Measurements from ENCODE around the gene SAA1. TPM values are rescaled to one million over a fixed set of nuclear protein-coding genes. Genes with fewer than 3 reads are reported as not detected.

The SAA1 gene
- total RNA-seq, 1 experiment from 2014 or later = 7.9 TPM

DNA sequence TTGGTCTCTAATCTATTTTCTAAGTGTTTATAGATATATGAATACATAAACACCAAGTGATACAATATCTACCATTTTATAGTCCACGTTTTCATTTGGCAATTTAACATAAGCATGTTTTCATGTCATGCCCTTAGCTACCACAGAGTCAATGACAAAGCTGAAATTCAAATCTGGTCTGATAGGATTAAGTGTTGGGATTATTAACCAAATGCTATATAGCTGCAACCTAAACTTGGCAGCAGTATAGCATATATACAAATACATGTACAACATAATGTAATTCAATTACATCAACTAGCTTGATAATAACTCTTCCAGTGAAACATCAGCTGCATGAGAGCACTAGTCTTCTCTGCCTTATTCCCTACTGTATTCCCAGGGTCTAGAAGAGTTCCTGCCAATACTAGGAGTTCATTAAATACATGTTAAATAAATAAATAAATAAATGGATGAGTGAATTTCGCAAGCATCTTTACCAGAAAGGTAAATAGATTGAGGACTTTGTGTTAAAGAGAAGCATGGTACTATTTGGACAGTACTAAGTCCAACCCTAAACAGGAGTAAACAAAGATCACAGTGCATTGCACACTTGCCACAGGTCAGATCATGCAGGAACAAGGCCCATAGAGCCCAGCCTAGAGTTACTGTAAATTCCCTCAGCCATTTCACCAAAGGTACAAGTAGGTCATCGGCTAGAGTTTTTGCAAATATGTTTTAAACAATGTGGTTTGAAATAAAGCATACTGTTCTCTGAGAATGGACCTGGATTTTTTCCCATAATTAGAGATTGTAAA lies 42.3 kb upstream of the SAA1 start:
- intact Hi-C loops (cut with micrococcal nuclease; ENCODE audit: unreplicated experiment) = no loop called here

DNA sequence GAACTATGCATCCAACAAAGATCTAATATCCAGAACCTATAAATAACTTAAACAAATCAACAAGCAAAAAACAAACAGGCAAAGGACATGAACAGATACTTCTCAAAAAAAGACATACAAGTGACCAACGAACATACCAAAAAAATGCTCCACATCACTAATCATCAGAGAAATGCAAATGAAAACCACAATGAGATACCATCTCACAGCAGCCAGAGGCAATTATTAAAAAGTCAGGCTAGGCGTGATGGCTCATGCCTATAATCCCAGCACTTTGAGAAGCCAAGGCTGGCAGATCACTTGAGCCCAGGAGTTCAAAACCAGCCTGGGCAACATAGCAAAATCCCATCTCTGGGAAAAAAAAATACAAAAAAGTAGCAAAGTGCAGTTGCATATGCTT lies 40.2 kb upstream of the SAA1 start:
- CTCF ChIA-PET = no interaction called here

More for the DNA sequence above, 42.3 kb upstream of the SAA1 start:
- TF ChIP-seq, protein P1, sequence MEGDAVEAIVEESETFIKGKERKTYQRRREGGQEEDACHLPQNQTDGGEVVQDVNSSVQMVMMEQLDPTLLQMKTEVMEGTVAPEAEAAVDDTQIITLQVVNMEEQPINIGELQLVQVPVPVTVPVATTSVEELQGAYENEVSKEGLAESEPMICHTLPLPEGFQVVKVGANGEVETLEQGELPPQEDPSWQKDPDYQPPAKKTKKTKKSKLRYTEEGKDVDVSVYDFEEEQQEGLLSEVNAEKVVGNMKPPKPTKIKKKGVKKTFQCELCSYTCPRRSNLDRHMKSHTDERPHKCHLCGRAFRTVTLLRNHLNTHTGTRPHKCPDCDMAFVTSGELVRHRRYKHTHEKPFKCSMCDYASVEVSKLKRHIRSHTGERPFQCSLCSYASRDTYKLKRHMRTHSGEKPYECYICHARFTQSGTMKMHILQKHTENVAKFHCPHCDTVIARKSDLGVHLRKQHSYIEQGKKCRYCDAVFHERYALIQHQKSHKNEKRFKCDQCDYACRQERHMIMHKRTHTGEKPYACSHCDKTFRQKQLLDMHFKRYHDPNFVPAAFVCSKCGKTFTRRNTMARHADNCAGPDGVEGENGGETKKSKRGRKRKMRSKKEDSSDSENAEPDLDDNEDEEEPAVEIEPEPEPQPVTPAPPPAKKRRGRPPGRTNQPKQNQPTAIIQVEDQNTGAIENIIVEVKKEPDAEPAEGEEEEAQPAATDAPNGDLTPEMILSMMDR (IDR thresholded peaks at IDR 0.05) = no peak
- no peak for TF ChIP-seq TCF7L2 (IDR thresholded peaks at IDR 0.05; ENCODE audit: low read depth, low read length)
- no peak for TF ChIP-seq POLR2AphosphoS5 (IDR thresholded peaks at IDR 0.05; ENCODE audit: low read depth, low read length)
- no peak for TF ChIP-seq SIN3A (IDR thresholded peaks at IDR 0.05; ENCODE audit: borderline replicate concordance, insufficient read depth, low read depth, low read length)
- no TSS peak for BruUV-seq (replicated peaks)
- H3K36me3 ChIP-seq (ENCODE audit: control insufficient read depth, insufficient read depth, low read length) = no peaks in the 10 kb centered on the region
- no peak overlapping the region for H3K27ac ChIP-seq (ENCODE audit: low read length)
- ATAC-seq (no peak), DNase-seq (ENCODE audit: low read depth, low spot score) (no peak)
- no peaks in the 10 kb centered on the region for H3K27me3 ChIP-seq (ENCODE audit: control insufficient read depth, insufficient read depth, low read length)
- POLR2A ChIA-PET = no interaction called here
- H3K4me1 ChIP-seq (ENCODE audit: control insufficient read depth, insufficient read depth, low read length) = no peaks in the 10 kb centered on the region
- no peak overlapping the region for H3K4me3 ChIP-seq (ENCODE audit: low read depth in 2 of 2, low read length in 2 of 2)
- H3K9me3 ChIP-seq (ENCODE audit: control insufficient read depth, insufficient read depth, low read depth, low read length) = no peaks in the 10 kb centered on the region
- CTCF ChIA-PET = no interaction called here
- in situ Hi-C loops (cut with HindIII; ENCODE audit: low pct_unique_long_range_greater_than_20kb, low sequenced_read_pairs) = no loop called here

DNA sequence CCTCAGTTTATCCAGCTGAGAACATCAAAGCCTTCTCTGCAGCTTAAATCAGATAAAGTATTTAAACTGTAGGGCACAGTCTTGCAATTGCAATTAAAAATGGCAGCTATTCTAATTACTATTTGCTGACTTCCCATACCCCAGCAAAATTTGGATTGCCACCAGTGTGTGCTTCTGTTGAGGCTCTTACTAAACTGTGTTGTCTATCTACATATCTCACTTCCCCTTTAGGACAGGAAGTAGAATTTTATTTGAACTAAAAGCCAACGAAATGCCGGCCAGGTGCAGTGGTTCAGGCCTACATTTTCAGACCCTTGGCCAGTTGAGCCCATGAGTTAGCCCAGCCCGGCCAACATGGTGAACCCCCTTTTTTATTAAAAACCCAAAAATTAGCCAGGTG lies 36.6 kb upstream of the SAA1 start:
- Histone ChIP-seq H3K9me3 (ENCODE audit: control insufficient read depth, insufficient read depth, low read depth, low read length) (no peaks in the 10 kb centered on the region), H3K36me3 (ENCODE audit: control insufficient read depth, insufficient read depth, low read length) (no peaks in the 10 kb centered on the region), H3K27ac (ENCODE audit: low read length) (no peak overlapping the region), H3K4me3 (ENCODE audit: low read depth in 2 of 2, low read length in 2 of 2) (no peak overlapping the region), H3K27me3 (ENCODE audit: control insufficient read depth, insufficient read depth, low read length) (peaks cover 1% of the 10 kb centered on the region; the same call in 1 of the 2 replicates), H3K4me1 (ENCODE audit: control insufficient read depth, insufficient read depth, low read length) (no peaks in the 10 kb centered on the region)
- ChIA-PET CTCF (interaction anchor here (0.6 kb wide), 1 partner anchor 27 kb away, joined by 3 read pairs; no protein-coding TSS in a partner anchor), POLR2A (interaction anchor here (0.6 kb wide), 1 partner anchor 30 kb away, joined by 4 read pairs; no protein-coding TSS in a partner anchor)
- TF ChIP-seq POLR2AphosphoS5 (IDR thresholded peaks at IDR 0.05; ENCODE audit: low read depth, low read length) (no peak), TCF7L2 (IDR thresholded peaks at IDR 0.05; ENCODE audit: low read depth, low read length) (no peak), SIN3A (IDR thresholded peaks at IDR 0.05; ENCODE audit: borderline replicate concordance, insufficient read depth, low read depth, low read length) (no peak)
- TF ChIP-seq, protein P2, sequence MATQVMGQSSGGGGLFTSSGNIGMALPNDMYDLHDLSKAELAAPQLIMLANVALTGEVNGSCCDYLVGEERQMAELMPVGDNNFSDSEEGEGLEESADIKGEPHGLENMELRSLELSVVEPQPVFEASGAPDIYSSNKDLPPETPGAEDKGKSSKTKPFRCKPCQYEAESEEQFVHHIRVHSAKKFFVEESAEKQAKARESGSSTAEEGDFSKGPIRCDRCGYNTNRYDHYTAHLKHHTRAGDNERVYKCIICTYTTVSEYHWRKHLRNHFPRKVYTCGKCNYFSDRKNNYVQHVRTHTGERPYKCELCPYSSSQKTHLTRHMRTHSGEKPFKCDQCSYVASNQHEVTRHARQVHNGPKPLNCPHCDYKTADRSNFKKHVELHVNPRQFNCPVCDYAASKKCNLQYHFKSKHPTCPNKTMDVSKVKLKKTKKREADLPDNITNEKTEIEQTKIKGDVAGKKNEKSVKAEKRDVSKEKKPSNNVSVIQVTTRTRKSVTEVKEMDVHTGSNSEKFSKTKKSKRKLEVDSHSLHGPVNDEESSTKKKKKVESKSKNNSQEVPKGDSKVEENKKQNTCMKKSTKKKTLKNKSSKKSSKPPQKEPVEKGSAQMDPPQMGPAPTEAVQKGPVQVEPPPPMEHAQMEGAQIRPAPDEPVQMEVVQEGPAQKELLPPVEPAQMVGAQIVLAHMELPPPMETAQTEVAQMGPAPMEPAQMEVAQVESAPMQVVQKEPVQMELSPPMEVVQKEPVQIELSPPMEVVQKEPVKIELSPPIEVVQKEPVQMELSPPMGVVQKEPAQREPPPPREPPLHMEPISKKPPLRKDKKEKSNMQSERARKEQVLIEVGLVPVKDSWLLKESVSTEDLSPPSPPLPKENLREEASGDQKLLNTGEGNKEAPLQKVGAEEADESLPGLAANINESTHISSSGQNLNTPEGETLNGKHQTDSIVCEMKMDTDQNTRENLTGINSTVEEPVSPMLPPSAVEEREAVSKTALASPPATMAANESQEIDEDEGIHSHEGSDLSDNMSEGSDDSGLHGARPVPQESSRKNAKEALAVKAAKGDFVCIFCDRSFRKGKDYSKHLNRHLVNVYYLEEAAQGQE (IDR thresholded peaks at IDR 0.05; ENCODE audit: insufficient read depth in 1 of 2, low read depth in 2 of 2, low read length in 1 of 2) = no peak
- TF ChIP-seq, protein P1 (IDR thresholded peaks at IDR 0.05) = no peak
- no peak for DNase-seq (ENCODE audit: low read depth, low spot score)
- in situ Hi-C loops (cut with HindIII; ENCODE audit: low pct_unique_long_range_greater_than_20kb, low sequenced_read_pairs) = no loop called here
- no TSS peak for BruUV-seq (replicated peaks)
- intact Hi-C loops (cut with micrococcal nuclease; ENCODE audit: unreplicated experiment) = no loop called here
- ATAC-seq = no peak

More for the DNA sequence above, 40.2 kb upstream of the SAA1 start:
- Histone ChIP-seq H3K27ac (ENCODE audit: low read length) (no peak overlapping the region), H3K4me1 (ENCODE audit: control insufficient read depth, insufficient read depth, low read length) (no peaks in the 10 kb centered on the region), H3K36me3 (ENCODE audit: control insufficient read depth, insufficient read depth, low read length) (no peaks in the 10 kb centered on the region), H3K4me3 (ENCODE audit: low read depth in 2 of 2, low read length in 2 of 2) (no peak overlapping the region), H3K9me3 (ENCODE audit: control insufficient read depth, insufficient read depth, low read depth, low read length) (no peaks in the 10 kb centered on the region), H3K27me3 (ENCODE audit: control insufficient read depth, insufficient read depth, low read length) (no peaks in the 10 kb centered on the region)
- no TSS peak for BruUV-seq (replicated peaks)
- in situ Hi-C loops (cut with HindIII; ENCODE audit: low pct_unique_long_range_greater_than_20kb, low sequenced_read_pairs) = no loop called here
- intact Hi-C loops (cut with micrococcal nuclease; ENCODE audit: unreplicated experiment) = no loop called here
- no peak for ATAC-seq
- no peak for TF ChIP-seq POLR2AphosphoS5 (IDR thresholded peaks at IDR 0.05; ENCODE audit: low read depth, low read length)
- TF ChIP-seq, protein P1 (IDR thresholded peaks at IDR 0.05) = no peak
- DNase-seq (ENCODE audit: low read depth, low spot score) = no peak
- POLR2A ChIA-PET = no interaction called here
